ENCODE measurements around the gene ADAMTS3.

ADAMTS3 gene

GRCh38 chr4:72418458-72418857 is 150.6 kb downstream of the ADAMTS3 start:
- peak; percentile 56 to 62 for DNase-seq (ENCODE audit: low read depth in 2 of 2)

DNA sequence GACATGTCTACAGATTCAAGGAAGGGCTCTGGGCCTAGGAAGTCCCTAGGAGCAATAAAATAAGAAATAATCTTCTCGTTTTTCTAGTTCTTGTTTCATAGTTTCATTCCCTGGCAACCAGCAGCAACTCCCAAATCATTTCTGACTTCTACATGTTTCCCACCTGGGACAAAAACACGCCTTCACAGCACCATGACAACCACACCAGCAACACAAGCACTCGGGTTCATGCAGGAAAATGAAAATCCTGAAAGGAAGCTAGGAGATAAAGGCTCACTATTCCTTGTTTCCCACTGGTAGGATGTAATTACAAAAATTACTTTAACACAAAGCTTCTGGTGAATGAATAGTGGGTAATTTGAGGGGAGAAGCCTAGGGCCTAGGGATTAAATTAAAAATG is 158.9 kb downstream of the ADAMTS3 start:
- DNase-seq (ENCODE audit: low read depth in 2 of 2) = no peak

- no peak for DNase-seq (ENCODE audit: low read depth in 2 of 2)
Observed at GRCh38 chr4:72408568-72408967, 160.5 kb downstream of the ADAMTS3 start.

DNA sequence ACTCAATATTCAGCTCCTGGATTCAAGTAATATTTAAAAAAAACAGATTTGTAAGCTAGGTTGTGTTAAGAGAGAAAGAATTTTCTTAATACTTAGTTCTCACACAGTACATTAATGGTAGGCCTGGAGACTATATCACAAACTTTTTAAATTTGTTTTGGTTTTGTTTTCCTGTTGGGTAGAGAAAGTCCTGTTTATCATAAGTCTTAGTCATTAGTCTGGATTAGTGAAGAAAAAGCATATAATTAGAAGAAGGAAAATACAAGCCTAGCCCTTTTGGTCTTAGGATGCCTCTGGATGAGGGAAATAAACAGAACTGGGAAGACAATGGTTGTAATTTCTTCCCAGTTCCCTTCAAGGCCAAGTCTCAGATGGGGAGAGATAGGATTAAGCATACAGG is 163.6 kb downstream of the ADAMTS3 start:
- no peak for DNase-seq (ENCODE audit: low read depth in 2 of 2)

DNA sequence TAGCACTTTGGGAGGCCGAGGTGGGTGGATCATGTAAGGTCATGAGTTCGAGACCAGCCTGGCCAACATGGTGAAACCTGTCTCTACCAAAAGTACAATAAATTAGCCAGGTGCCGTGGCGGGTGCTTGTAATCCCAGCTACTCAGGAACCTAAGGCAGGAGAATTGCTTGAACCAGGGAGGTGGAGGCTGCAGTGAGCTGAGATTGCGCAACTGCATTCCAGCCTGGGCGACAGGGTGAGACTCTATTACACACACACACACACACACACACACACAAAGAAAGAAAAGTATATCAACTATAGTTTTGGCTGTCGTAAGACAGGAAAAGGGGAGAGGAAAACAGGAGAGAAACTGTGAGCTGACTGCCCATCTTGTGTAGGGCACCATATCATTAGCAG is 171.7 kb downstream of the ADAMTS3 start:
- DNase-seq (ENCODE audit: low read depth in 2 of 2) = no peak

DNA sequence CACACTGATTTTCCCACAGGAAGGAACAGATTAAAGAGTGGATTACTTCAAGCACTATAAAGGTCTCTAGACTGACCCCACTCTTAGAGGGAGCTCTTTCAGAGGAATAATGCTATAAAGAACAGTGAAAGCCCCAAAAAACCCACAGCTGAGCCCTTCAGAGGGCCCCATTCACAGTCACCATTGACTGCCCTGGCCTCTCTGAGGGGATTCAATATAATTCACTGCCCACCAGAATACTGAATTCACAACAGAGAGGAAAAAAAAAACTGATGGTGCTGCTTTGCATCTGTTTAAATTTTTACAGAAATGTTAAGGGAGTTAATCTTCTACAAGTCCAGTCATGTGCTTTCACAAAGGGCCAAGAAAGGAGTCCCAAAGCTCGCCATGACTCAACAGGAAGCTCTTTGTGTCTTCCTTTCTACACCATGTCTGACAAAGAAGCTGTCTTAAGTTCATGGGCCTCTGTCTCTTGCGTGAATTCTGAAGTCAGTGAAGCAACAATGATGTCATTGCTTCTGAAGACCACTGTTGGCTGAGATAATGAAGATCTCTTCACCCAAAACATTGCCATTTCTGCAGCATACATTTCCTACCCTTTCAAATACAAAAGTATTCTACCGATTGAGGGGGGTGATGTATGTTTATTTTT is 174.9 kb downstream of the ADAMTS3 start:
- no peak for DNase-seq (ENCODE audit: low read depth in 2 of 2)

DNA sequence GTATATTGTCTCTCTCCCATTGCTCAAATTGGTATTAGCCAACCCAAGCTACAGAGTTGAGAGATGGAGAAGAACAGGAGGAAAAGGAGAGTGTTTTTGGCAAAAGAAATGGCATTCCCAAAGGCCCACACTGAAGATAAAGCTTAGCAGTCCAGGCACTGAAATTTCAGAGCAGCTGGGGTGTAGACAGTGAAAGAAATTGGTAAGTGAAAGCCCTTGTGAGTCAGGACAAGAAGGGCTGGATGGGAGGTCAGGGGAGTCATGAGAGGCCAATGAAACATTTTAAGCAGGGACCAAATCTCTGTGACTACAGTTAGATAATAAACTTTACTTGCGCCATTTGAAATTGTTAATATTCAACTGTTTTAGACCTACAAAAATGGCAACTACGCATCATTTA is 177.7 kb downstream of the ADAMTS3 start:
- DNase-seq (ENCODE audit: low read depth in 2 of 2) = no peak

DNA sequence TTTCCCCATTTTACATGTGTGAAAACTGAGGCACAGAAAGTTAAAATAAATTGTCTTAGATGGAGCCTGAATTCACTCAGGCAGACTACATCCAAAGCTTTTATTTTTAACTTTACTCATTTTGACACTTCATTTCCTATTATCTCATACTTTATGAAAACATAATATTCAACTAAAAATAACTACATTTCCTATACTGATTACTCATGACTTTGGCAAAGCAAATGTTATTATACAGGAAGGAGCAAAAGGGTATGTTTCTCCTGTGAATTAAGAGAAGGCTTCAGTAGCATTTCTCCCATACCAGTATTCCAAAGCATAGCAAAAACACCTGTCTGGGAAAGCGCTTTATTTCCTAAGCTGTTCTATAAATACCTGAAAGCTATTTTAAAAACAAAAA is 178.6 kb downstream of the ADAMTS3 start:
- DNase-seq (ENCODE audit: low read depth in 2 of 2) = no peak

- no peak for DNase-seq (ENCODE audit: low read depth in 2 of 2)
Observed at GRCh38 chr4:72388521-72388920, 180.5 kb downstream of the ADAMTS3 start.

DNA sequence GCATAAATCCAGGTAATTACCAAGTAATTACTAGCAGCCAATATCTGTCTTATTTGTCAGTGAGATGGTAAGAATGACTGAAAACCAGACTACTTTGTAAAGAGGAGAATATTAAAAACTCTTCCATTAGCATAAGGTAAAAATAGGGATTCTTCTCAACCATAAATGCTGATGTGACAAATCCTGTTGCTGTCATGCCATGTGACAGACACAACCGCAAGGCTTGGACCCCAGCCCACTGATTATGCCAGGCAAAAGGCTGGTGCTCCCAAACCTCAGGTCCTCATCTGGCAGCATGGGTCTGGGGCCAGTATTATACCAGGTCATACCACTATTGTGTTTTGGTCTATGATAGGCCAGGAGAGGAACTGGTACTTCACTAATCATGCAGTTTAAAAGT is 181.1 kb downstream of the ADAMTS3 start:
- no peak for DNase-seq (ENCODE audit: low read depth in 2 of 2)

GRCh38 chr4:72383439-72383838 is 185.6 kb downstream of the ADAMTS3 start:
- DNase-seq (ENCODE audit: low read depth in 2 of 2) = no peak

DNA sequence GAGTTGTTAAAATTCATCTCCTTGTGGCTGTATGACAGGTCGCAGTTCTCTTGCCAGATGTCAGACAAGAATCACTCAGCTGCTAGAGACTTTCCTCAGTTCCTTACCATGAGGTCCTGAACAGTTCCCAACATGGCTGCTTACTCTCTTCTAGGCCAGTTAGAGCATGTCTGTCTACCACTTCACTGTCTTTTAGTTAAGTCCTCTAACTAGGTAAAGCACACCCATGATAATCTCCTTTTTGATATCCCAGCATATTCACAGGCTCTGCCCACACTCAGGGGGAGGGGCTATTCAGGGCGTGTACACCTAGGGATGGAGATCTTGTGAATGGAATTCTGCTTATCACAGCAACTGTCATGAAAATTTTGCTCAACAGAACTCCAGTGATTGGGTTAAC is 190.1 kb downstream of the ADAMTS3 start:
- DNase-seq (ENCODE audit: low read depth in 2 of 2) = no peak

DNA sequence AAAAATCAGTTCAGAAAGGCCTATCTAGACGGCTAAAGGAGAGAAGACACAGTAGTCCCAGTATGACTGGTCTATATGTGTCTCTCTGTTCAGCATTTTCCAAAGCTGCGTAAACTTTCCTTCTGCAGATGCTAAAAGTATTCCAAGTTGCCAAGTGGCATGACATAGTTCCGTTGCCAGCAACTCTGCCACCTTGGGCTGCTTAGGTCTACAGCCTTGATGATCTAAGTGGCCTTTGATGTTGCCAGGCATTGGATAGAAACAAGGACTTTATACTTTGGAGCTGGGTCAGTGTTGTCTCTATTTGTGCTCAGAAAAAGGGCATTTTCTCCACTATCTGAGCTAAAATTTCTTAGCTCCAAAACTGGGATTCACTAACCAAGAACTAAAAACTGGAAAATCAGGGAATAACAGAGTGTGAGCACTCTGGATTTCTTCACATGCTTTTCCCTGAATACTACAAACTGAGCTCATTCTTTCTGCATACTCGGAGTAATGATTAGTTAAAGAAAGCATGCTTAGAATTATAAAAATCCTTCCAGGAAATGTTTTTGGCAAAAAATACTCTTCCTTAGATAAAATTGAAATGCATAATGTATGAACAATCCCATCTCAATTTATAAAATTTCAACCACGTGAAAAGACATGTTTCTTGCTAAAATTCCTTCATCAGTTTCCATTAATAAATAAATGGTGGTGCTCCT is 191.4 kb downstream of the ADAMTS3 start:
- DNase-seq (ENCODE audit: low read depth in 2 of 2) = peak; percentile 47 to 54

GRCh38 chr4:72376901-72377300 is 192.1 kb downstream of the ADAMTS3 start:
- no peak for DNase-seq (ENCODE audit: low read depth in 2 of 2)

DNA sequence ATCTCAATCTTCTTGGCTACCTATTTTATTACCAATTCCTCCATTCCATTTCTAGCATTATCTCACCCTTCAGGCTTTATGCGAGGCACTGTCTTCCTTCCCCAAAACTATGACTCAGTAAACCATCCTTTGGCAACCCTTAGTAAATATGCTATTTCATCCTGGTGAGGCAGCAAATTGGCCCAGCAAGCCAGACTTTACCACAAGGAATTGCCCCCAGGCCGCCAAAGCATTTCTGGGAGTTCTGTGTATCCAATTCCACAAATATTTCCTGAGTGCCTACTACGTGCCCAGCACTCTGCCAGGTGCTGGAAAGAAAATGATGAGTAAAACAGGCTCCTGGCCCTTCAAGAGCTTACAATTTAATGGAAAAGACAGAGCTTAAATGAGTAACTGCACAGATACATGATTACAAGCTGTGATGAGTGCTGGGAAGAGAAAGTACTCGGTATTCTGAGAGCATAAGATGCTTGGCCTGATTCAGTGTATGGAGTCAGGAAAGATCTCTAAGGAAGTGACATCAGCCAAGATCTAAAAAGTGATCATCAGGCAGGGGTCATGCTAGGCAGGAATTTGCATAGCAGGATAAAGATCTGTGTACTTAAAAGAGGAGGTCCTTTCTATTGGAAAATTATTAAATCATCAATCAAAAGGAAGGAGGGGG is 193.8 kb downstream of the ADAMTS3 start:
- DNase-seq (ENCODE audit: low read depth in 2 of 2) = peak; percentile 37 to 49

- DNase-seq (ENCODE audit: low read depth in 2 of 2) = no peak
Observed at GRCh38 chr4:72374159-72374558, 194.9 kb downstream of the ADAMTS3 start.

GRCh38 chr4:72366601-72367000 is 202.4 kb downstream of the ADAMTS3 start:
- no peak for DNase-seq (ENCODE audit: low read depth in 2 of 2)

GRCh38 chr4:72365981-72366380 is 203.0 kb downstream of the ADAMTS3 start:
- DNase-seq (ENCODE audit: low read depth in 2 of 2) = no peak

DNA sequence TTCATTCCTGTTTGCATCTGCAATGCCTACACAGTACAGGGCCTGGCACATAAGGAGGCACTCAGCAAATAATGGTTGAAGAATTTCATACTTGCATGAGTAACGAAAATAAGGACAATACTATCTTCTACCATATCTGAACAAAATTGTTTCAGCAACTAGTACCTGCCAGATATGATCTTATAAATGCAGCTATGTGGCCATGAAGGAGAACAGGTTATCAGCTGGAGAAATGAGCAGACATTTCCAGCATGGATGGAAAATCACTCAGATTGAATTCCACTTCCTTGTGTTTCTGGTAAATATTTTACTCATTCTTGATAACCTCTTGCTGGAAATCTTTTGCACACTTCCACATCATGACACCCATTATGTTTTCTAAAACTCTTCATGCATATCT is 204.0 kb downstream of the ADAMTS3 start:
- DNase-seq (ENCODE audit: low read depth in 2 of 2) = no peak

GRCh38 chr4:72360075-72360474 is 208.9 kb downstream of the ADAMTS3 start:
- DNase-seq (ENCODE audit: low read depth in 2 of 2) = no peak

DNA sequence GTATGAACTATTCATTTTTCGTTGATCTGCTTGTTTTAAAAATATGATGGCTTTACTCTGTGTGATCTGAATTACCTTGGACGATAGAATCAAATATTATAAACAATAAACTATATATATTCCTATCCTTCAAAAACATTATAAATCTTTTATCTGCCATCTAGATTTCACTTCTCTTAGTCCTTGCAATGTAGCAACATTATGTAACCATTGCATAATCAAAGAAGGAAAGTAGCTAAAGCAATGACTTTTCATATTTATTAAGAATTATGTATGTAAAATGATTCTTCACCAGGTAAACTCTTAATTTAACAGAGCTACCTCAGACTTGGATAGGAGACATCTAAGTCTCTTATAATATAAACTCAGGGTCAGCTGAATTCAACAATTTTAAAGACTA is 210.5 kb downstream of the ADAMTS3 start:
- no peak for DNase-seq (ENCODE audit: low read depth in 2 of 2)

DNA sequence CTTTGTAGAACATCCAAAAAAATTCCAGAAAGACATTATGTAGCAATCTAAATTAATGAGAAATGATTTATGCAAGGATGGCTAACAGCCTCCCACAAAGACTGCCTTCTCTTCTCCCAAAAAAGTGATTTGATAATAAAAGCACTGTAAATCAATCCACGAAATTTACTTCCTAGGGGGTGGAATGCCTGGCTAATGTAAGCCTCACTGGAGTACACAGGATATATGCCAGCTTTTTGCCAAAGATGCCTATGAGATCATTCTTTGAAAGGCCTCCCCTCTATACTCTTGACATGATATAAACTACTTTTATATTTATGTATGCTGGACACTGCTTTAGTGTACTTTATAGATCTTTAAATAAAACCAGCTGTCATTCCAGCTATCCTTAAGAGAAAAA is 211.1 kb downstream of the ADAMTS3 start:
- peak; percentile 57 to 61 for DNase-seq (ENCODE audit: low read depth in 2 of 2)

DNA sequence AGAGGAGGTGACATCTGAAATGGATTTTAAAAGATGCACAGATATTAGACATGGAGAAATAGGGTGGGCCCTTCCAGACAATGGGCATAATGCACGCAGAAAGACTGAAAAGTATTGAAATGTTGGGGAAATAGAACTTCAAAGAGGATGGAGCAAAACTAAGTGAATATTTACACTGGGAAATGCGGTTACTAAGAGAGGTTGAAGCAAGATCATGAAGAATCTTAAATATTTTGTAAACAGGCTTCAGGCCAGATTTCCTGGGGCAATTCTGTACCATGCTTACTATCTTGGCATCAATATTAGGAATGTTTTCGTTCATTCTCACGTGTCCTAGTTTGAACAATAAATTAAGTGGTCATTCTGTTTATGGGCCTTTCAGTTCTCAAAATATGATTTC is 216.3 kb downstream of the ADAMTS3 start:
- DNase-seq (ENCODE audit: low read depth in 2 of 2) = no peak
